ENCODE measurements around the gene DCUN1D2.

DNA sequence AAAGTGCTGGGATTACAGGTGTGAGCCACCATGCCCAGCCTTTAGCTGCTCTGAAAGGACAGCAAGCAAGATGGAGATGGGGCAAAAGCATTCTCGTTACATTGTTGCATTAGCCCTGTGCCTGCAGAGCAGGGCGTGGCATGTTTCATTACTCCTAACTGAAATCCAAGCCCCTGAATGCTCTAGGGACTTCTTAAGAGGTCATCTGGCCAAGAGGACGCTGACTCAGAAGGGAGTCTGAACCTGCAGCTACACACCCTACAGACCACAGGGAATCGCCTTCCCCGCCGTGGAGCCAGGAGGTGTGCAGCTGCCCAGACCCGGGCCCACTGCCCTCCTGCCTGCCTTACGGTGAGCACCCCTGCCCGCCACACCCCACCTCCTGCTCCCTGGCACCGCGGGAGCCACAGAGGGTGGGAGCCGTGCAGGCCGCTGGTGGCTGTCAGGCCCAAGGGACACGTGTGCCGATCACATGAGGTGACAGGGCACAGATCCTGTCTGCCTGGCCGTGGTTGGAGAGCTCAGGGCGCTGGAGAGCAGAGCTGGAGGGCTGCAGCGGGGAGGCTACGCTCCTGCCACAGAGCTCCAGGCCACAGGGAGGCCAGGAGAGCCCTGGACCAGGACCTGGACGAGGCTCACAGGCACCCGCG is 64.4 kb downstream of the DCUN1D2 start:
- no peak for TF ChIP-seq POLR2A (IDR thresholded peaks at IDR 0.05)
- TF ChIP-seq, protein P1, sequence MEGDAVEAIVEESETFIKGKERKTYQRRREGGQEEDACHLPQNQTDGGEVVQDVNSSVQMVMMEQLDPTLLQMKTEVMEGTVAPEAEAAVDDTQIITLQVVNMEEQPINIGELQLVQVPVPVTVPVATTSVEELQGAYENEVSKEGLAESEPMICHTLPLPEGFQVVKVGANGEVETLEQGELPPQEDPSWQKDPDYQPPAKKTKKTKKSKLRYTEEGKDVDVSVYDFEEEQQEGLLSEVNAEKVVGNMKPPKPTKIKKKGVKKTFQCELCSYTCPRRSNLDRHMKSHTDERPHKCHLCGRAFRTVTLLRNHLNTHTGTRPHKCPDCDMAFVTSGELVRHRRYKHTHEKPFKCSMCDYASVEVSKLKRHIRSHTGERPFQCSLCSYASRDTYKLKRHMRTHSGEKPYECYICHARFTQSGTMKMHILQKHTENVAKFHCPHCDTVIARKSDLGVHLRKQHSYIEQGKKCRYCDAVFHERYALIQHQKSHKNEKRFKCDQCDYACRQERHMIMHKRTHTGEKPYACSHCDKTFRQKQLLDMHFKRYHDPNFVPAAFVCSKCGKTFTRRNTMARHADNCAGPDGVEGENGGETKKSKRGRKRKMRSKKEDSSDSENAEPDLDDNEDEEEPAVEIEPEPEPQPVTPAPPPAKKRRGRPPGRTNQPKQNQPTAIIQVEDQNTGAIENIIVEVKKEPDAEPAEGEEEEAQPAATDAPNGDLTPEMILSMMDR (IDR thresholded peaks at IDR 0.05) = no peak

All from testis (tissue), 2 donors.